B cell (primary cell): ENCODE data around the gene CSF2RB. TPM values are rescaled to one million over a fixed set of nuclear protein-coding genes. Genes with fewer than 3 reads are reported as not detected.

Experiments used
- ATAC-seq: fragments of 200-7000 bp; cut with Tn5 transposase; one replicate; pipeline ENCODE4 v1.10.0; 2021; ENCODE audit warnings: low read depth, mild to moderate bottlenecking, moderate number of reproducible peaks, moderate library complexity
- CTCF ChIA-PET: fragments of 350-600 bp; sonication (Branson Sonifier 250); formaldehyde crosslinking; loops from one replicate; lab custom pipeline; 2021; ENCODE audit warnings: antibody characterized with exemption, inconsistent platforms; lab: Charles Lee
- POLR2A ChIA-PET: fragments of 350-600 bp; sonication (Branson Sonifier 250); formaldehyde crosslinking; loops from one replicate; lab custom pipeline; 2021; ENCODE audit warnings: antibody characterized with exemption; lab: Charles Lee
- DNase-seq: peaks from one replicate; pipeline ENCODE4 v3.0.0; 2013
- H2AFZ ChIP-seq: 2 replicates; pipeline ENCODE4 v1.6.1; 2012; ENCODE audit warnings: mild to moderate bottlenecking, low read depth, low read length; ENCODE audit not compliant: insufficient read depth, poor library complexity, severe bottlenecking
- H3K27ac ChIP-seq, 2 donors: 1 replicate in 1 of 2; 2 replicates in 1 of 2; pipeline ENCODE4 v1.5.1; 2012 to 2013; ENCODE audit warnings: low read length in 2 of 2, mild to moderate bottlenecking in 2 of 2, moderate library complexity in 1 of 2
- H3K27me3 ChIP-seq, 4 experiments: fragments of 200-600 bp in 1 of 4; sonication (generic) in 1 of 4; replicated peaks in 1 of 4; 1 replicate in 2 of 4; 2 replicates in 2 of 4; pipeline versions ENCODE4 v1.6.1 to v1.7.0; 2013 to 2016; ENCODE audit warnings: low read length in 3 of 4, mild to moderate bottlenecking in 2 of 4, mixed read lengths in 1 of 4, moderate library complexity in 1 of 4; ENCODE audit not compliant: insufficient read depth in 4 of 4, control insufficient read depth in 3 of 4; ENCODE audit errors: control extremely low read depth in 1 of 4
- H3K36me3 ChIP-seq, 2 experiments: replicated peaks in 1 of 2; 1 replicate in 1 of 2; 2 replicates in 1 of 2; pipeline versions ENCODE4 v1.6.1 to v1.7.1; 2013; ENCODE audit warnings: low read length in 1 of 2; ENCODE audit not compliant: insufficient read depth in 2 of 2, control insufficient read depth in 1 of 2; ENCODE audit errors: control extremely low read depth in 1 of 2, extremely low read depth in 1 of 2
- H3K4me1 ChIP-seq, 2 donors: fragments of 200-600 bp in 1 of 2; sonication (generic) in 1 of 2; 1 replicate in 1 of 2; 2 replicates in 1 of 2; pipeline versions ENCODE4 v1.5.1 to v1.6.1; 2013 to 2017; ENCODE audit warnings: low read length in 2 of 2; ENCODE audit not compliant: control insufficient read depth in 2 of 2, insufficient read depth in 2 of 2
- H3K4me2 ChIP-seq: replicated peaks from 2 replicates; pipeline ENCODE3; 2012; ENCODE audit warnings: mild to moderate bottlenecking, low read depth, low read length; ENCODE audit not compliant: poor library complexity, severe bottlenecking
- H3K4me3 ChIP-seq, 5 experiments: fragments of 200-600 bp in 1 of 5; sonication (generic) in 1 of 5; 1 replicate in 3 of 5; 2 replicates in 2 of 5; pipeline versions ENCODE4 v1.5.1 to v1.7.0; 2011 to 2016; ENCODE audit warnings: low read length in 4 of 5, mild to moderate bottlenecking in 4 of 5, low read depth in 2 of 5, control low read depth in 1 of 5, moderate library complexity in 1 of 5; ENCODE audit not compliant: insufficient read depth in 1 of 5; ENCODE audit errors: control extremely low read depth in 1 of 5, extremely low read depth in 1 of 5
- H3K79me2 ChIP-seq: fragments of 200-600 bp; sonication (generic); one replicate; pipeline ENCODE4 v1.6.0; 2016; ENCODE audit warnings: low read length; ENCODE audit not compliant: control insufficient read depth, insufficient read depth
- H3K9ac ChIP-seq: fragments of 200-600 bp; sonication (generic); 2 replicates; pipeline ENCODE4 v1.6.1; 2017; ENCODE audit warnings: mild to moderate bottlenecking, low read length, moderate library complexity
- H3K9me3 ChIP-seq, 3 donors: one replicate each; pipeline versions ENCODE4 v1.6.1 to v1.7.1; 2013; ENCODE audit warnings: low read length in 2 of 3; ENCODE audit not compliant: control insufficient read depth in 2 of 3, insufficient read depth in 1 of 3; ENCODE audit errors: control extremely low read depth in 1 of 3
- H4K20me1 ChIP-seq: 2 replicates; pipeline ENCODE4 v1.6.0; 2012; ENCODE audit warnings: mild to moderate bottlenecking, low read length; ENCODE audit not compliant: insufficient read depth, control insufficient read depth, poor library complexity, severe bottlenecking
- H3K27ac Mint-ChIP-seq: one replicate; pipeline ENCODE4 v1.8.0; 2021; ENCODE audit warnings: mixed read lengths
- H3K27me3 Mint-ChIP-seq: one replicate; pipeline ENCODE4 v1.8.0; 2021; ENCODE audit warnings: mixed read lengths
- H3K4me1 Mint-ChIP-seq: one replicate; pipeline ENCODE4 v1.8.0; 2021; ENCODE audit warnings: mixed read lengths
- H3K4me3 Mint-ChIP-seq: one replicate; pipeline ENCODE4 v1.8.0; 2021; ENCODE audit warnings: mixed read lengths
- H3K9me3 Mint-ChIP-seq: one replicate; pipeline ENCODE4 v1.8.0; 2022; ENCODE audit warnings: mixed read lengths; ENCODE audit not compliant: insufficient read depth
- CTCF ChIP-seq: fragments of 200-600 bp; IDR thresholded peaks from one replicate; pipeline ENCODE4 v1.8.0; 2022; ENCODE audit warnings: antibody characterized with exemption, mild to moderate bottlenecking
- EZH2 ChIP-seq: IDR thresholded peaks from 2 replicates; pipeline ENCODE4 v1.6.1; 2012; ENCODE audit warnings: borderline replicate concordance, low read depth, mild to moderate bottlenecking, moderate library complexity, low read length; ENCODE audit not compliant: insufficient read depth, poor library complexity, severe bottlenecking
- WGBS: methylation state at CpG from one replicate; pipeline ENCODE4 v1.1.5; 2013; ENCODE audit warnings: missing lambda C conversion rate; ENCODE audit not compliant: insufficient coverage; 5-methylcytosine and 5-hydroxymethylcytosine counted together
- intact Hi-C: fragments of 100-400 bp; cut with micrococcal nuclease; formaldehyde crosslinking; loops from one replicate; pipeline ENCODE4 v1.10.0; 2022
- polyA plus RNA-seq: library from polyadenylated mRNA; depleted of rRNA; stranded (reverse); fragments of >200 nt; gene quantifications from 2 replicates; pipeline ENCODE4 v1.2.3, GENCODE V29; 2012
- total RNA-seq, 2 donors: library from RNA; stranded (reverse); fragments of 120-200 nt in 1 of 2; gene quantifications; 1 replicate in 1 of 2; 2 replicates in 1 of 2; pipeline versions ENCODE4 v1.2.3 to v1.2.4, GENCODE V29; 2013 to 2022

Gene CSF2RB
- total and polyA plus RNA-seq, 2 donors (not counting 1 experiment from before 2014, with no cell fraction given), result 22.0 to 39.7 TPM

DNA sequence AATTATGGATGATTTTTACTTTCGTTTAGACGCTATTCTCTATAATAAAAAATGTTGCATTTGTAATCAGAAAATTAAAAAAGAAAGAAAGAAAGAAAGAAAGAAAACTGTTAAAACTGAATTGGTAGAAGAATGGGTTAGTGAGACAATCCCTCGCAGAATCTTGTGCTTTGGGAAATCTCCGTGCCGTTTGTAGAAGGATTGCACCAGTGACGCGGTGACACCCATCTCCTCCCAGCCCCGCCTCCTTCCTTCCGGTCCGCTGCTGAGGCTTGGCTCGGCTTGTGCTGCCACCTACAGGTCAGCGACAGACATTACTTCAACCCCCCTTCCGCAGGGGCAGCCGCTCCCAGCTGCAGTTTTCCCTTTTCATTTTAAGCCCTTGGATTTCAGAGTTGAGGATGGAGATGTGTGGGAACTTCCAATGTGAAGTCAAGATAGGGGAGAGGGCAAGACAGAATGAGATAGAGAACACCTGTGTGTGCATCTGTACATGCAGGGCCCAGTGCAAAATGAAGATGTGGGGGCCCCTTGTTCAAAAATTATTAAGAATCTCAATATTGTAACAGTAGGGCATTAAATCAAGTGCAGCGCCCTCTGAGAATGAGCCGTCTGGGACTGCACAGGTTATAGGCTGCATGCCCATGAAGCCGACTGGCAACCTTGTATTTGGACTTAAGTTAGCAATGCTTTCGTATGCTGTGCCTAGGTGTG, 64.7 kb downstream of the CSF2RB start:
- H3K27ac Mint-ChIP-seq, result peak overlapping the region; percentile 96
- no peaks in the 10 kb centered on the region for H3K9me3 Mint-ChIP-seq
- CTCF ChIA-PET, result interaction anchor here (0.7 to 9.6 kb wide), 36 partner anchors 9 to 467 kb away, joined by 3 to 62 read pairs (median 5); partner anchors contain the start of genes CSF2RB, IFT27, KCTD17 and MPST
- no peaks in the 10 kb centered on the region for H3K9me3 ChIP-seq
- ATAC-seq (peak; percentile 86), DNase-seq (peak; percentile 91)
- H3K9ac ChIP-seq, result peak overlapping the region; percentile 79
- peak overlapping the region; percentile 89 for H3K4me2 ChIP-seq
- H4K20me1 ChIP-seq, result no peaks in the 10 kb centered on the region
- WGBS, result 16% methylated on average over 13 of the region's 18 CpGs
- intact Hi-C loops, result loop anchor here (1.0 to 5.0 kb wide), 7 partner anchors 41 to 451 kb away; partner anchors contain the start of genes EIF3D, MPST and TST
- peaks cover 0 to 11% of the 10 kb centered on the region in 2 donors for H3K4me1 ChIP-seq
- no peaks in the 10 kb centered on the region for H3K79me2 ChIP-seq
- H3K4me1 Mint-ChIP-seq, result peaks cover 9% of the 10 kb centered on the region
- peak overlapping the region; percentile 55 to 93 (median 73) for H3K4me3 ChIP-seq
- no peaks in the 10 kb centered on the region for H3K36me3 ChIP-seq
- POLR2A ChIA-PET, result interaction anchor here (0.7 to 2.1 kb wide), 4 partner anchors 67 to 197 kb away, joined by 3 to 8 read pairs (median 4); no protein-coding TSS in a partner anchor
- H3K27me3 ChIP-seq, result peaks cover 0 to 6% (median 0%) of the 10 kb centered on the region in 4 experiments
- peak overlapping the region; percentile 98 for H2AFZ ChIP-seq
- H3K27me3 Mint-ChIP-seq, result no peaks in the 10 kb centered on the region
- peak; percentile 81 for TF ChIP-seq CTCF
- TF ChIP-seq EZH2, result no peak
- peak overlapping the region; percentile 5 to 71 for H3K27ac ChIP-seq
- peak overlapping the region; percentile 98 for H3K4me3 Mint-ChIP-seq
